OCI-LY1 (cell line): ENCODE results near the gene KRTAP19-4.

Experiments
- CTCF ChIP-seq: fragments of 200-600 bp; sonication (generic), shearing (Covaris generic); IDR thresholded peaks from 2 replicates; pipeline ENCODE4 v1.5.1; 2017; ENCODE audit warnings: mild to moderate bottlenecking, antibody characterized with exemption, low read length, moderate library complexity, mixed read lengths
- EZH2 ChIP-seq: fragments of 200-600 bp; sonication (generic), shearing (Covaris generic); IDR thresholded peaks from 2 replicates; pipeline ENCODE4 v1.8.0; 2017; ENCODE audit warnings: borderline replicate concordance, mixed run types, mild to moderate bottlenecking, antibody characterized with exemption, low read length, moderate library complexity, mixed read lengths

GRCh38 chr21:30482130-30482529, 14.8 kb downstream of the KRTAP19-4 start:
- no peak for TF ChIP-seq CTCF
- TF ChIP-seq EZH2 = no peak
